Activated B cell treated with CpG ODN at 0.5 μM for 24 hours (primary cell): ENCODE measurements around the gene LIPK. TPM values are rescaled to one million over a fixed set of nuclear protein-coding genes. Genes with fewer than 3 reads are reported as not detected.
"Not testable (repeated sequence)": the region's sequence is repeated elsewhere in the genome, so short reads cannot be mapped to it uniquely, and the experiment has no call there.

Experiments
- ATAC-seq: fragments of 200-7000 bp; cut with Tn5 transposase; one replicate; pipeline ENCODE4 v1.10.0; 2021; ENCODE audit warnings: low read depth, mild to moderate bottlenecking, moderate library complexity
- CTCF ChIA-PET: fragments of 350-600 bp; sonication (Branson Sonifier 250); formaldehyde crosslinking; loops from one replicate; lab custom pipeline; 2021; ENCODE audit warnings: antibody characterized with exemption; lab: Charles Lee
- POLR2A ChIA-PET: fragments of 350-600 bp; sonication (Branson Sonifier 250); formaldehyde crosslinking; loops from one replicate; lab custom pipeline; 2021; ENCODE audit warnings: antibody characterized with exemption; lab: Charles Lee
- DNase-seq: peaks from one replicate; pipeline ENCODE4 v3.0.0; 2022
- H3K27ac Mint-ChIP-seq: one replicate; pipeline ENCODE4 v1.8.0; 2020; ENCODE audit warnings: mixed read lengths
- H3K27me3 Mint-ChIP-seq: one replicate; pipeline ENCODE4 v1.8.0; 2021; ENCODE audit warnings: mixed read lengths
- H3K36me3 Mint-ChIP-seq: one replicate; pipeline ENCODE4 v1.8.0; 2021; ENCODE audit warnings: low read depth, mixed read lengths
- H3K4me1 Mint-ChIP-seq: one replicate; pipeline ENCODE4 v1.8.0; 2021; ENCODE audit warnings: mixed read lengths
- H3K4me3 Mint-ChIP-seq: one replicate; pipeline ENCODE4 v1.8.0; 2020; ENCODE audit warnings: mild to moderate bottlenecking, mixed read lengths
- H3K9me3 Mint-ChIP-seq: one replicate; pipeline ENCODE4 v1.8.0; 2020; ENCODE audit warnings: mixed read lengths
- CTCF ChIP-seq: fragments of 200-600 bp; IDR thresholded peaks from one replicate; pipeline ENCODE4 v1.8.0; 2022; ENCODE audit warnings: antibody characterized with exemption, mild to moderate bottlenecking
- intact Hi-C: fragments of 100-400 bp; cut with micrococcal nuclease; formaldehyde crosslinking; loops from one replicate; pipeline ENCODE4 v1.15.1; 2024
- total RNA-seq: library from RNA; stranded (reverse); gene quantifications from 2 replicates; pipeline ENCODE4 v1.2.3, GENCODE V29; 2022

LIPK gene
- total RNA-seq, 1 donor from 2014 or later = not detected

DNA sequence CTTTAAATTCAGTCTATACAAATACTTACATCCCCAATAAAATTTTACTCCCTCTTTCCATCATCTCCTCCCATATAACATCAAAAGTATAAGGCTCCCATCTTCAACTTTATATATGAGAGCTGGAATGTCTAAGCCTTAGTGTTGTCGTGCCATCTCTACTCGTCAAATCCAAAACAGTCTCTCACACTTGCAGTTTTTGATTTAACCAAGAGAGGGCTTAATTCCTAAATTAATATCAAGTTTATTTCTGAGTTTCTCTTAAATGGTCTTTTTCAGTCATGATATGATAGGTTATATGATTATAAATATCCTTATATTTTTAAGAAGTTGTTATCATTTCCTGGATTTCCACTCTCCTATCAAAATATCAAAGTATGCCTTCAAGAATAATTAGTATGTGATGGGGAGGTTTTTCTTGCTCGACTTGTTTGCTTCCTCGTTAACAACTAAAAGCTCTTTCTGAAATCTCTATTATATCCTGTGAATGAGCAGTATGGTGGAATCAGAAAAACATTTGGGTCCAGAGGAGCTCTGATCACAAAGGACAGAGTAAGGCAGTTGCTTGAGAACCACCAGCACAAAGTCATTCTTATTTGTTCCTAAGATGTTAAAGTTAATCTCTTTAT lies 12.5 kb upstream of the LIPK start:
- Mint-ChIP-seq H3K36me3 (no peaks in the 10 kb centered on the region), H3K4me1 (no peaks in the 10 kb centered on the region), H3K27me3 (peaks cover 14% of the 10 kb centered on the region), H3K27ac (no peak overlapping the region), H3K4me3 (no peak overlapping the region), H3K9me3 (no peaks in the 10 kb centered on the region)
- ATAC-seq (no peak), DNase-seq (no peak)
- POLR2A ChIA-PET = no interaction called here
- intact Hi-C loops = no loop called here
- CTCF ChIA-PET = no interaction called here
- no peak for TF ChIP-seq CTCF

DNA sequence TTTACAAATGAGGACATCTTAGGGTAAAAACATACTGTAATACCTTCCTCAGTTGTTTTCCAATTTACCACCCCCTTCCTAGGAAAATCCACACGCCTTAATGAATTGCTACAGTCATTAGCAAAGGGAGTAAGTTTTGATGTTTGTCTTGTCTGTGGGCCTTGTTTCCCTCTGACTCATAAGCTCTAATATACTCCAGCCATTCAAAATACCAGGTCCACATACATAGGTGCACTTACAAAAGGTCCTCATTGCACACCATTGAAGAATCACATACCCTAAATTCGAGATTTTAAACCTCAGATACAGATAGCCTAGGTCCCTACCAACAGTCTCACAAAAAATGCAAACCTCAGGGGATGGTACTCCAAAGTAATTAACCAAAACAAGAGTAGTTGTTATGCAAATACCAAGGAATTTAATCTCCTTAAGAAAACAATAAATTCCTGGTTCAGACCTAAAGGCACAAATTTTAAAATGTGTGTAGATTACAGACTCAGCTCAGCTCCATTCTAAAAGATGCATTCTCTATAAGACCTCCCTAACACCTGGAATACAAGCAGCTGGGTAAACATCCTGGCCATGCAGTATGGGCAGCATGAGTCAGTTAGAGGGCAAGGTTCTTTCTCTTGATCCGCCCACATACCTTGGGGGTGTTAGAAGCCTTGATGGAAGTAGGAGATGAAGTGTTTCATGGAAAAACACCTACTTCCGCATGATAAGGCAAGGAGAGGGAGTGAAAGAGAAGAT lies 3.0 kb upstream of the LIPK start:
- Mint-ChIP-seq H3K4me1 (peaks cover 4% of the 10 kb centered on the region), H3K36me3 (no peaks in the 10 kb centered on the region), H3K9me3 (no peaks in the 10 kb centered on the region), H3K27me3 (no peaks in the 10 kb centered on the region), H3K27ac (no peak overlapping the region), H3K4me3 (no peak overlapping the region)
- ATAC-seq (no peak), DNase-seq (no peak)
- ChIA-PET CTCF (no interaction called here), POLR2A (no interaction called here)
- intact Hi-C loops = no loop called here
- no peak for TF ChIP-seq CTCF

GRCh38 chr10:88707429-88708155 lies 1.5 kb downstream of the LIPK start:
- H3K4me1 Mint-ChIP-seq = peaks cover 4% of the 10 kb centered on the region
- no peak overlapping the region for H3K27ac Mint-ChIP-seq
- intact Hi-C loops = no loop called here
- no peaks in the 10 kb centered on the region for H3K36me3 Mint-ChIP-seq
- no peak for DNase-seq
- POLR2A ChIA-PET = no interaction called here
- CTCF ChIA-PET = no interaction called here
- H3K27me3 Mint-ChIP-seq = no peaks in the 10 kb centered on the region
- H3K9me3 Mint-ChIP-seq = no peaks in the 10 kb centered on the region
- H3K4me3 Mint-ChIP-seq = no peak overlapping the region
- no peak for TF ChIP-seq CTCF
- no peak for ATAC-seq

DNA sequence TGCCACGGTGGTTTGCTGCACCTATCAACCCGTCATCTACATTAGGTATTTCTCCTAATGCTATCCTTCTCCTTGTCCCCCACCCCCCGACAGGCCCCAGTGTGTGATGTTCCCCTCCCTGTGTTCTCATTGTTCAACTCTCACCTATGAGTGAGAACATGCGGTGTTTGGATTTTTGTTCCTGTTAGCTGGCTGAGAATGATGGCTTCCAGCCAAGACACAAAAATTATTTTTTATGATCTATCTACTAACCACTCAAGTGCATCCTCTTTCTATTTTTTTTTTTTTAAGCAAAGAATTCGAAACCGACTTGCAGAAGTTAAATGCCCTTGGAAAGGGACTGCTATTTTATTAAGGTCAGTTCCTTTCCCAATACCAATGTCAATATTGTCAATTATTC lies 3.3 kb downstream of the LIPK start:
- DNase-seq, POLR2A ChIA-PET, H3K36me3 Mint-ChIP-seq, CTCF ChIA-PET, H3K9me3 Mint-ChIP-seq, H3K27ac Mint-ChIP-seq, ATAC-seq, intact Hi-C loops, H3K4me1 Mint-ChIP-seq, H3K27me3 Mint-ChIP-seq, H3K4me3 Mint-ChIP-seq: not testable (repeated sequence)

- H3K4me1 Mint-ChIP-seq = no peaks in the 10 kb centered on the region
- CTCF ChIA-PET = no interaction called here
- H3K9me3 Mint-ChIP-seq = no peaks in the 10 kb centered on the region
- intact Hi-C loops = no loop called here
- no peak for ATAC-seq
- DNase-seq = no peak
- H3K27ac Mint-ChIP-seq = no peak overlapping the region
- TF ChIP-seq CTCF = no peak
- peaks cover 7% of the 10 kb centered on the region for H3K27me3 Mint-ChIP-seq
- H3K4me3 Mint-ChIP-seq = no peak overlapping the region
- POLR2A ChIA-PET = no interaction called here
- no peaks in the 10 kb centered on the region for H3K36me3 Mint-ChIP-seq
Observed at GRCh38 chr10:88715517-88715916, 9.5 kb downstream of the LIPK start.
